GM21447 (cell line): ENCODE results near the gene NIM1K.
"Not testable (repeated sequence)": the region's sequence is repeated elsewhere in the genome, so short reads cannot be mapped to it uniquely, and the experiment has no call there.

Experiments used
- ATAC-seq: cut with Tn5 transposase; IDR thresholded peaks from one replicate; pipeline ENCODE4 v1.9.1; 2021; ENCODE audit not compliant: unreplicated experiment

The NIM1K gene

GRCh38 chr5:43227655-43228054 is 35.6 kb downstream of the NIM1K start:
- ATAC-seq, result no peak

- no peak for ATAC-seq
Measured at GRCh38 chr5:43230707-43231106, 38.7 kb downstream of the NIM1K start.

GRCh38 chr5:43231977-43232376 is 40.0 kb downstream of the NIM1K start:
- no peak for ATAC-seq

- no peak for ATAC-seq
Measured at GRCh38 chr5:43232943-43233833, 41.2 kb downstream of the NIM1K start.

- ATAC-seq, result peak; percentile 63
Measured at GRCh38 chr5:43233946-43234345, 41.9 kb downstream of the NIM1K start.

- ATAC-seq, result no peak
Measured at GRCh38 chr5:43236653-43237355, 44.8 kb downstream of the NIM1K start.

- ATAC-seq, result no peak
Measured at GRCh38 chr5:43242196-43242595, 50.2 kb downstream of the NIM1K start.

- ATAC-seq, result no peak
Measured at GRCh38 chr5:43243270-43243669, 51.2 kb downstream of the NIM1K start.

GRCh38 chr5:43244823-43245565 is 53.0 kb downstream of the NIM1K start:
- peak; percentile 56 for ATAC-seq

GRCh38 chr5:43245724-43246385 is 53.8 kb downstream of the NIM1K start:
- peak; percentile 60 for ATAC-seq

GRCh38 chr5:43251754-43252153 is 59.7 kb downstream of the NIM1K start:
- ATAC-seq, result no peak

GRCh38 chr5:43255704-43256103 is 63.7 kb downstream of the NIM1K start:
- peak; percentile 59 for ATAC-seq

- ATAC-seq, result no peak
Measured at GRCh38 chr5:43256261-43256966, 64.4 kb downstream of the NIM1K start.

GRCh38 chr5:43258116-43258515 is 66.1 kb downstream of the NIM1K start:
- no peak for ATAC-seq

- not testable (repeated sequence) for ATAC-seq
Measured at GRCh38 chr5:43262269-43262668, 70.2 kb downstream of the NIM1K start.

- ATAC-seq, result peak; percentile 70
Measured at GRCh38 chr5:43268188-43268820, 76.3 kb downstream of the NIM1K start.

GRCh38 chr5:43270645-43271044 is 78.6 kb downstream of the NIM1K start:
- no peak for ATAC-seq

GRCh38 chr5:43273552-43273951 is 81.5 kb downstream of the NIM1K start:
- no peak for ATAC-seq

- ATAC-seq, result no peak
Measured at GRCh38 chr5:43274435-43275114, 82.5 kb downstream of the NIM1K start.
